Heart left ventricle (tissue), 16 donors: ENCODE results near the gene TAS1R2. TPM values are rescaled to one million over a fixed set of nuclear protein-coding genes. Genes with fewer than 3 reads are reported as not detected.

Source experiments
- ATAC-seq, 4 donors: fragments of 200-7000 bp; cut with Tn5 transposase; one replicate each; pipeline ENCODE4 v1.9.1; 2020 to 2022; ENCODE audit warnings: moderate library complexity in 4 of 4, mild to moderate bottlenecking in 3 of 4, moderate number of reproducible peaks in 1 of 4
- DNase-seq, 5 donors: peaks; one replicate each; pipeline ENCODE4 v3.0.0-alpha.2; 2020
- H3K27ac ChIP-seq, 12 donors: fragments of 200-600 bp; sonication (generic) in 4 of 12; one replicate each; pipeline versions ENCODE4 v1.5.0 to v1.8.0; 2016 to 2022; ENCODE audit warnings: mild to moderate bottlenecking in 2 of 12
- H3K27me3 ChIP-seq, 9 donors: fragments of 200-600 bp; sonication (generic) in 2 of 9; one replicate each; pipeline versions ENCODE4 v1.5.1 to v1.8.0; 2016 to 2022; ENCODE audit warnings: mild to moderate bottlenecking in 3 of 9
- H3K36me3 ChIP-seq, 9 donors: fragments of 200-600 bp; sonication (generic) in 2 of 9; one replicate each; pipeline versions ENCODE4 v1.5.0 to v1.8.0; 2018 to 2022; ENCODE audit warnings: mild to moderate bottlenecking in 2 of 9
- H3K4me1 ChIP-seq, 12 donors: fragments of 200-600 bp; sonication (generic) in 4 of 12; one replicate each; pipeline versions ENCODE4 v1.5.0 to v1.8.0; 2016 to 2022; ENCODE audit warnings: mild to moderate bottlenecking in 3 of 12
- H3K4me3 ChIP-seq, 12 donors: fragments of 200-600 bp; sonication (generic) in 4 of 12; one replicate each; pipeline versions ENCODE4 v1.5.0 to v1.8.0; 2017 to 2022; ENCODE audit warnings: mild to moderate bottlenecking in 9 of 12, moderate library complexity in 4 of 12
- H3K9me3 ChIP-seq, 12 donors: fragments of 200-600 bp; sonication (generic) in 4 of 12; one replicate each; pipeline versions ENCODE4 v1.5.0 to v1.8.0; 2016 to 2022; ENCODE audit warnings: mild to moderate bottlenecking in 1 of 12
- POLR2A ChIP-seq, 2 donors: fragments of 450-650 bp; IDR thresholded peaks; one replicate each; pipeline ENCODE4 v1.6.1; 2017; ENCODE audit warnings: antibody characterized with exemption in 2 of 2, mild to moderate bottlenecking in 2 of 2, moderate library complexity in 2 of 2
- whole genome bisulfite sequencing, 4 donors: extraction: QIAGEN DNeasy Blood & Tissue Kit in 2 of 4; methylation state at CpG; one replicate each; pipeline versions ENCODE4 v1.1.5 to v1.1.7; 2013 to 2018; 5-methylcytosine and 5-hydroxymethylcytosine counted together
- intact Hi-C, 10 donors: fragments of 100-400 bp; cut with DNase I; formaldehyde crosslinking; loops; one replicate each; pipeline versions ENCODE4 v1.11.1 to v1.14.2; 2022
- polyA plus RNA-seq, 2 donors: library from polyadenylated mRNA; stranded (reverse); fragments of 200-250 nt; gene quantifications; one replicate each; pipeline ENCODE4 v1.2.3, GENCODE V29; 2013
- total RNA-seq, 9 donors: library from RNA; depleted of rRNA in 2 of 9; stranded (reverse); fragments of >200 nt in 2 of 9; fragmentation: NEBNext Ultra II Directional in 3 of 9; extraction: Animal tissue kit (Norgen Biotek cat#: 25700) in 3 of 9; gene quantifications; one replicate each; pipeline versions ENCODE4 v1.1.0 to v1.2.4, GENCODE V29; 2016 to 2023
- TF ChIP-seq, protein P1 (sequence below), 12 donors: fragments of 200-600 bp; sonication (generic) in 4 of 12; IDR thresholded peaks; one replicate each; pipeline versions ENCODE4 v1.5.0 to v1.8.0; 2018 to 2022; ENCODE audit warnings: antibody characterized with exemption in 12 of 12, mild to moderate bottlenecking in 5 of 12
- donor health status: ischemic (EF 13 %, LVEDD 7.1; RV severe dilation, severe dysfunction).
- donor health status: healthy with polysubstance abuse.
- donor health status: DM: no; HTN: yes; CAD: no.
- donor health status: DM: no; HTN: no; CAD: no.
- donor health status: ischemic (EF 25% LVEDD 6.9; RV normal size, moderate dysfunction).
- donor health status: ischemic (EF 25% LVEDD 5.7; RV mildly dilated, moderate dysfunction).
- donor health status: healthy.
- donor health status: DM: yes; HTN: yes; CAD: no.
- donor health status: ischemic (EF 35%, LVEDD 5.7; RV mildly dilated, moderate dysfunction).
- donor health status: nonischemic (EF 11% LVEDD 7.7; RV severe dilation, severe dysfunction).
- donor health status: DM: yes; HTN: yes; CAD: no.
- donor health status: PGD.
- donor health status: ischemic (EF 29% LVEDD 5.4; RV normal size, mild dysfunction).
- donor health status: nonischemic (EF 23%, LVEDD 6.1; RV moderate dilation, normal function).

TAS1R2 gene
- total and polyA plus RNA-seq, 11 donors, result not detected

- TF ChIP-seq, protein P1, sequence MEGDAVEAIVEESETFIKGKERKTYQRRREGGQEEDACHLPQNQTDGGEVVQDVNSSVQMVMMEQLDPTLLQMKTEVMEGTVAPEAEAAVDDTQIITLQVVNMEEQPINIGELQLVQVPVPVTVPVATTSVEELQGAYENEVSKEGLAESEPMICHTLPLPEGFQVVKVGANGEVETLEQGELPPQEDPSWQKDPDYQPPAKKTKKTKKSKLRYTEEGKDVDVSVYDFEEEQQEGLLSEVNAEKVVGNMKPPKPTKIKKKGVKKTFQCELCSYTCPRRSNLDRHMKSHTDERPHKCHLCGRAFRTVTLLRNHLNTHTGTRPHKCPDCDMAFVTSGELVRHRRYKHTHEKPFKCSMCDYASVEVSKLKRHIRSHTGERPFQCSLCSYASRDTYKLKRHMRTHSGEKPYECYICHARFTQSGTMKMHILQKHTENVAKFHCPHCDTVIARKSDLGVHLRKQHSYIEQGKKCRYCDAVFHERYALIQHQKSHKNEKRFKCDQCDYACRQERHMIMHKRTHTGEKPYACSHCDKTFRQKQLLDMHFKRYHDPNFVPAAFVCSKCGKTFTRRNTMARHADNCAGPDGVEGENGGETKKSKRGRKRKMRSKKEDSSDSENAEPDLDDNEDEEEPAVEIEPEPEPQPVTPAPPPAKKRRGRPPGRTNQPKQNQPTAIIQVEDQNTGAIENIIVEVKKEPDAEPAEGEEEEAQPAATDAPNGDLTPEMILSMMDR (IDR thresholded peaks at IDR 0.05), result no peak
- no peak for TF ChIP-seq POLR2A (IDR thresholded peaks at IDR 0.05)
- H3K27me3 ChIP-seq, result no peaks in the 10 kb centered on the region
- WGBS, 4 donors, result 45 to 52% (median 50%) methylated on average over 8 of the region's 8 CpGs
- no peak for DNase-seq
- no peaks in the 10 kb centered on the region for H3K9me3 ChIP-seq
- peaks cover 0 to 8% (median 4%) of the 10 kb centered on the region in 9 donors for H3K36me3 ChIP-seq
- H3K4me1 ChIP-seq, result peaks cover 0 to 44% (median 31%) of the 10 kb centered on the region in 12 donors
- peak overlapping the region; percentile 74 to 95 (median 90) for H3K27ac ChIP-seq
- intact Hi-C loops, result loop anchor here in 6 of 10 donors (2.0 to 10.0 kb wide), 6 partner anchors 51 to 411 kb away; partner anchors contain the start of genes AKR7A2 (in 1 of the 6), IFFO2 (in 1 of the 6) and SLC66A1 (in 1 of the 6)
- ATAC-seq, result no peak
- H3K4me3 ChIP-seq, result peak overlapping the region; percentile 54 to 97 (median 80)
Measured at GRCh38 chr1:18903291-18903756, 43.9 kb upstream of the TAS1R2 start.

- 0 to 1% (median 0%) methylated on average over 50 to 55 of the region's 55 CpGs for WGBS, 4 donors
- Histone ChIP-seq H3K4me3 (peak within 1 kb of the TSS; percentile 60 to 97 (median 85)), H3K36me3 (peaks cover 0 to 3% (median 0%) of the 10 kb centered on the region in 9 donors), H3K27me3 (no peaks in the 10 kb centered on the region), H3K9me3 (no peaks in the 10 kb centered on the region), H3K4me1 (peaks cover 0 to 38% (median 24%) of the 10 kb centered on the region in 12 donors), H3K27ac (peak within 1 kb of the TSS; percentile 74 to 95 (median 92))
- intact Hi-C loops, result loop anchor here in 6 of 10 donors (2.0 to 10.0 kb wide), 6 partner anchors 52 to 412 kb away; partner anchors contain the start of genes AKR7A2 (in 1 of the 6), IFFO2 (in 1 of the 6) and SLC66A1 (in 1 of the 6)
- TF ChIP-seq POLR2A (IDR thresholded peaks at IDR 0.05), result peak in 1 of 2 donors; percentile 58
- TF ChIP-seq, protein P1 (IDR thresholded peaks at IDR 0.05), result peak in 2 of 12 donors; percentile 13 to 28
- ATAC-seq (peak; percentile 97 to 98 (median 97)), DNase-seq (peak; percentile 98 to 99 (median 98))
Measured at GRCh38 chr1:18902523-18903290, 43.2 kb upstream of the TAS1R2 start, which contains the start of gene ALDH4A1. Gene ALDH4A1 (minus strand): TSS chr1:18902555. CDS start chr1:18902523, 32 bp downstream.

DNA sequence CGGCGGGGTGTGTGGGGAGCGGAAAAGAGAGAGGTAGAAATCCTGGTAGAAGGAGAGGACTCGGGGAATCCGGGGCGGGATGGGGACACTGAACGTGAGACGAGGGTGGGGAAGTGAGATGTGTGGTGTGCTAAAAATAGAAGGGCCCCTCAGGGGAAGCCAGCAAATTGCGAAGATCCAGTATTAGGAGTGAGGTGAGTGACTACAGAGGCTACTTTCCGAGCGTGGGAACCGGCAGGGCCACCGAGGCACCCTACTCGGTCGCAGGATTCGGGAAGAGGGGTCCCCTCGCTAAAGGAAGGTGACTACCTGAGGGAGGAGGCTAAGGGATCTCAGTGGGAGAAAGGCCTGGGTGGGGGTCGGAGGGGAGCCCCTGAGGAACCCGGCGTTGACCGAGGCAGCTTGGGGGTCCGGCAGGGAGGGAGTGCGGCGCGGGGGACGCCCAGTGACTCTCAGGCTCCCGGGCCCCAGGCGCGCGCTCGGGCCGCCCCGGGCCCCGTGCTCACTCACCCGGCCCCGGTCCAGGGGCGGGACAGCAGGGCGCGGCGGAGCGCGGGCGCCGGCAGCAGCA is 42.6 kb upstream of the TAS1R2 start:
- WGBS, 4 donors, result 0 to 1% (median 0%) methylated on average over 19 to 44 of the region's 44 CpGs
- DNase-seq, result peak in 1 of 5 donors; percentile 38
- Histone ChIP-seq H3K27ac (peak overlapping the region; percentile 74 to 95 (median 92)), H3K4me1 (peaks cover 0 to 31% (median 18%) of the 10 kb centered on the region in 12 donors), H3K27me3 (no peaks in the 10 kb centered on the region), H3K36me3 (peaks cover 0 to 8% (median 0%) of the 10 kb centered on the region in 9 donors), H3K4me3 (peak overlapping the region; percentile 60 to 97 (median 85)), H3K9me3 (no peaks in the 10 kb centered on the region)
- intact Hi-C loops, result loop anchor here in 6 of 10 donors (2.0 to 10.0 kb wide), 6 partner anchors 53 to 413 kb away; partner anchors contain the start of genes AKR7A2 (in 1 of the 6), IFFO2 (in 1 of the 6) and SLC66A1 (in 1 of the 6)
- ATAC-seq, result peak in 2 of 4 donors; percentile 2 to 28
- no peak for TF ChIP-seq POLR2A (IDR thresholded peaks at IDR 0.05)
- TF ChIP-seq, protein P1 (IDR thresholded peaks at IDR 0.05), result no peak
